Coronary artery (tissue), 2 donors: ENCODE measurements around the gene USP43.
"Not testable (repeated sequence)": the region's sequence is repeated elsewhere in the genome, so short reads cannot be mapped to it uniquely, and the experiment has no call there.

Experiments
- DNase-seq: peaks from one replicate; pipeline ENCODE4 v3.0.0-alpha.2; 2017; ENCODE audit warnings: low spot score
- H3K27ac ChIP-seq, 2 donors: fragments of 200-600 bp; sonication (generic); one replicate each; pipeline ENCODE4 v1.5.1; 2016 to 2019
- H3K4me3 ChIP-seq: fragments of 200-600 bp; sonication (generic); 2 replicates; pipeline ENCODE4 v1.5.1; 2016; ENCODE audit warnings: mild to moderate bottlenecking, moderate library complexity
- CTCF ChIP-seq: fragments of 200-600 bp; sonication (generic); IDR thresholded peaks from one replicate; pipeline ENCODE4 v1.5.1; 2019; ENCODE audit warnings: antibody characterized with exemption

The USP43 gene

GRCh38 chr17:9644910-9645751 is at the start of gene USP43:
USP43 (plus strand) TSS chr17:9645517; CDS start chr17:9645633, 116 bp downstream.
- no peak for TF ChIP-seq CTCF
- no peak within 1 kb of the TSS for H3K27ac ChIP-seq
- DNase-seq: no peak
- peak within 1 kb of the TSS; percentile 72 for H3K4me3 ChIP-seq

- not testable (repeated sequence) for H3K4me3 ChIP-seq, DNase-seq, H3K27ac ChIP-seq
These were observed 47.7 kb upstream of the USP43 start for GRCh38 chr17:9597638-9598037.

GRCh38 chr17:9598661-9599060 is 46.7 kb upstream of the USP43 start:
- Histone ChIP-seq H3K4me3 (no peak overlapping the region), H3K27ac (no peak overlapping the region)
- TF ChIP-seq CTCF: no peak
- no peak for DNase-seq

- H3K27ac ChIP-seq, H3K4me3 ChIP-seq, DNase-seq: not testable (repeated sequence)
These were observed 40.7 kb upstream of the USP43 start for GRCh38 chr17:9604583-9604982.

GRCh38 chr17:9606453-9606852 is 38.9 kb upstream of the USP43 start:
- no peak for TF ChIP-seq CTCF
- no peak overlapping the region for H3K27ac ChIP-seq
- no peak overlapping the region for H3K4me3 ChIP-seq
- DNase-seq: no peak

- not testable (repeated sequence) for H3K4me3 ChIP-seq, H3K27ac ChIP-seq, DNase-seq
These were observed 38.3 kb upstream of the USP43 start for GRCh38 chr17:9607058-9607457.

- no peak for TF ChIP-seq CTCF
- no peak for DNase-seq
- no peak overlapping the region for H3K4me3 ChIP-seq
- H3K27ac ChIP-seq: no peak overlapping the region
These were observed 33.8 kb upstream of the USP43 start for GRCh38 chr17:9611557-9611956.

- Histone ChIP-seq H3K4me3 (no peak overlapping the region), H3K27ac (no peak overlapping the region)
- no peak for DNase-seq
- TF ChIP-seq CTCF: no peak
These were observed 33.3 kb upstream of the USP43 start for GRCh38 chr17:9612006-9612405.

GRCh38 chr17:9615486-9615885 is 29.8 kb upstream of the USP43 start:
- DNase-seq: no peak
- Histone ChIP-seq H3K4me3 (no peak overlapping the region), H3K27ac (no peak overlapping the region)
- TF ChIP-seq CTCF: no peak
